HG02759 (cell line): ENCODE data around the gene ABCC4.

Source experiments
- ATAC-seq: cut with Tn5 transposase; IDR thresholded peaks from one replicate; pipeline ENCODE4 v1.9.1; 2021; ENCODE audit warnings: mild to moderate bottlenecking, moderate library complexity; ENCODE audit not compliant: unreplicated experiment

The ABCC4 gene

DNA sequence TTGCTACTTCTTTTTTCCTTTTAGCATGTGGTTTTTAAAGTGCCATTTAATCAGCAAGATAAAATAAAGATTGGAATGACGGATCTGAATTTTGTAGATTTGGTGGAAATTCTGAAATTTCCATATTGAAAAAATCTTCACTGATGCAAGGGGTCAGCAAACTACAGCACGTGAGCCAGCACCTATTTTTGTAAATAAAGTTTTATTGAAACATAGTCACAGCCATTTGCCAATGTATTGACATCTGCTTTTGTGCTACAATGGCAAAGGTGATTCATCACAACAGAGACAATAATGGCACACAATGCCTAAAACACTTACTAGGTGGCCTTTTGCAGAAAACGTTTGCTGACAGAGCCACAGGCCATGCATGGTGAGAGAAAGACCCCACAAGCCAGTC, 226.4 kb downstream of the ABCC4 start:
- no peak for ATAC-seq

DNA sequence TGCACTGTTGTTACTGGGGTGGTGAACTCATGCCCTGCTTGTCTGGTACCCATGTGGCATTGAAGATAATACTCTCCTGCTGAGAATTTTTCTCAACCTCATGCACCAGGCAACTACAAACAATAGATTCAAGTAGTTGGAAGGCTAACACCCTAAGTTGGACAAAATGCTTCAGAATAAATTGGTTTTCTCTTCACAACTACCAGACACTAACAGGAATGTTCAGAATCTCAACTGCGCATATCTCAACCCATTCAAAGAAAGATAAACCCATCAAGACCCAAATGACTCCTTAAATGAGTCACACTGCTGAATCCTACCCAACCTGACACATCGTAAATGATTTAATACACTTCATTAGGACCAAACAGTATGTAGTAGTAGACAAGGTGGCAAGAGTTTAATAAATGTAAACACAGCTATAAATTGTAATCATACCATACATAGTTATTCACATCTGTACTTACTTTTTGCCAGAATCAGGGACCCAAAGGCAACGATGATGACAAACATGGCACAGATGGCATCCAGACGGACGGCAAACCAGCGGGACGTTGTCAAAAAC, 227.4 kb downstream of the ABCC4 start:
- no peak for ATAC-seq

DNA sequence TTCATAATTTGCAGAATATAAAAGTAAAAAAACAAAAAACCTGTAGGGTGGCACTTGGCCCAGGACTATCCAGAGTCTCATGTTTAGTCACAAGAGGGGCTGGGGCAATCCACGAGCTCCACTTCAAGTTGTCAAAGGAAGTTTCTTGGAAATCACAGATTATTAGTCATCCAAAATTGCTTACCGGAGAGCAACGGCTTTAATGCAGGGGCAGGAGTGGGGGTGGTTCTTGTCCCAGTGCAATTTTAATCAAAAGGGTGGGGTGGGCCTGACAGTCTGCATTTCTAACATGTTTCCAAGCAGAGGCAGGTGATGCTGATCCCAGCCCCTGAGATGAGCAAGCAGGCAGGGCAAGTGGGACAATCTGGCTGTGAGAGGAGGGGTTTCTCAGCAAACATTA, 233.9 kb downstream of the ABCC4 start:
- ATAC-seq: no peak

DNA sequence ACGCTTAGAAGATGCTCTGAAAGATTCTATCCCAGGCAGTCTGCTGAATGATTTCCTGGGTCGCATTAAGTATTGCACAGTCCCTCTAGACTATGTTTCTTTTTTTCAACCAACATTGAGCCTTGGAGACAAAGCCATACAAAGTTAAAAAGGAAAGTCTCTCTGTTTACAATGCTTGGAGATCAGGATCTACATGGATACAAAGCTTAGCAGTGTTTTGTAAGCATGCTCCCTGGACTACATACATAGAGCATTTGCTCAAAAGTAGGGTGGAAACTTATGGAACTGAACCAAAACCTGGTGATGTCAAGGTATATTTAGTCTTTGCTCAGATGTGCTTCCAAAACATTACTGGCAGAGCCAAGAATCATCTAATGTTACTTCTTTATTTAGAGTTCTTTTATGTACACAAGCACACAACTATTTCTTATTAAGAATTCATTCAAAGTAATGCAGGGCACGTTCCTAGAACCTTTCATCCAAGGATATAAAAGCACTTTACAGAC, 241.2 kb downstream of the ABCC4 start:
- no peak for ATAC-seq

DNA sequence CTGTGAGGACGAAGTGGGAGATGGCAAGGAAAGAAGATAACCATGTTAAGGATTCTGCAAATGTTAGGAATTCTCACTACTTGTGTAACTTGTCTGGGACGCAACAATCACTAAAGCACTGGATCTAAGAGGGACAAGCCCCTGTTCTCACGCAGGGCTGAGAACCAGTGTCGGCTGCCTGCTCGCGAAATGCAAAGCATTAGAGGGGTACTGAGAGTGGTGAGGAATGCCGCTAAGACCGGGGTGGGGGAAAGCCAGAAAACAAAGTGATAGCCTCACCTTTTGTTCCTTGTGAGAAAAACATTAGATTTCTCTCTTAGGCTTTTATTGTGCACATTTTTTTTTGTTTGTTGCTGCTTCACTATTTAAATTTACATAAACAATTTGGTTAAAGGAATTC, 241.9 kb downstream of the ABCC4 start:
- no peak for ATAC-seq

DNA sequence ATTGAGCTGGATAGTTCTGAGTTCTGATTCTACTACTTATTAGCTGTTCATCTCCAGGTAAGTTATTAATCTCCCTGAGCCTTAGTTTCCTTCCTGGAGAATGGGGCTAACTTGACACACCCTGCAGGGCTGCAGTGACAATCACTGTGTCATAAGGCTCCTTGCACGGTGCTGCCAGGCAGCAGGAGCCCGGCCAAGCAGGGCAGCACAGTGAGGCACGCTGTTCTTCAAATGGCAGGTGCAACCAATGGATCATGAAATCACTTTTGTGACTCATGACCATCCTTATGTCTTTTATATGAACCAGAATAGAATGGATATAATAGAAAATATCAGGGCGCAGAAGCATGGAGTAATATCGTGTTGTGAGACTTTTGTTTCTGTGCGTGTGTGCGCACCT, 242.6 kb downstream of the ABCC4 start:
- no peak for ATAC-seq

DNA sequence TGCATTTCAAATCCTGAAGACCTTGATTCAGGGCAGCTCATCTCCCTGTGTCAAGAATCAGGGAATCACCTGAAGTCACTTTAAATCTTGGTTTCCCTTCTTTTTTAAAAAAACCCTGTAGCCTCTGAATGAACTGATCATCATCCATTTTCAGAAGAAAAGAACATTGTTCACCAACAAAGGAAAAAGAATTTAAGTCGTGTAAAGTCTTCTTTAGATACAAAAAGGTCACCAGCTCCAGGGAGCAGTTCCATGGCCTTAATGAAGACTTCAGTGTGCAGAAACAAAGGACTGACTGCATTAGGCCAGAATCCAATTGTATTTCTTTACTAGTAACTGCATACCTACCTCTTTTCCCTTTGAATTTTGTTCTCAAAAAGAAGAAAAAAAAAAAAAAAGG, 245.0 kb downstream of the ABCC4 start:
- no peak for ATAC-seq

DNA sequence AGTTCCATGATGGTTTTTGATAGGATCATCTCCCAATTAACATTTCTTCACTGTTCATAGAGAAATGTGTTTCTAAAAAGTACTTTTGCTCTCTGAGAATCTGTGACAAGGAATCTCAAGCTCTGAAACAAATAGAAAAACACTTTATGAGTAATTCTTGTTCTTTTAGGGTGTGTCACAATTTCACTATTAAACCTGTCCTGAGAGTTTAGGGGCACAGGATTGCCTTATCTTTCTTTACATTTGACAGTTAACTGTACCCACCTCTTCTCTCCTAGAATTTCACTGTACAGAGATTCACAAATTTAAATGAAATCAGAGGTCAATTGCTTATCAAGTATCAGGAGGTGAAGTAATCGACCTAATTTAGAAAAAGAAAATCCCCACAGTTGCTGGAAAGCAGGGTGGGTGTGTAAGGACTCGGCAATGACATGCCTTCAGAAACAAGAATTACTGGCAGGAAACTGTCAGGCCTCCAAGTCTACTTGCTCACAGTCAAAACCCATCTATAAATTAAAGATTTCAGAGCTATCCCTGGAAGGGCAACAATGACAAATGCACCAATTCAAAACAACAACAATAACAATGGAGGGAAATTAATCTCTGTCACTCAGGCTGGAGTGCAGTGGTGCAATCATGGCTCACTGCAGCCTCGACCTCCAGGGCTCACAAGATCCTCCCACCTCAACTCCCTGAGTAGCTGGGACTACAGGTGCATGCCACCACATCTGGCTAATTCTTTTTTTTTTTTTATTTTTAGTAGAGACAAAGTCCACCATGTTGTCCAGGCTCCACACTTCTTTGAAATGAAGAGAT, 250.2 kb downstream of the ABCC4 start:
- ATAC-seq: no peak

DNA sequence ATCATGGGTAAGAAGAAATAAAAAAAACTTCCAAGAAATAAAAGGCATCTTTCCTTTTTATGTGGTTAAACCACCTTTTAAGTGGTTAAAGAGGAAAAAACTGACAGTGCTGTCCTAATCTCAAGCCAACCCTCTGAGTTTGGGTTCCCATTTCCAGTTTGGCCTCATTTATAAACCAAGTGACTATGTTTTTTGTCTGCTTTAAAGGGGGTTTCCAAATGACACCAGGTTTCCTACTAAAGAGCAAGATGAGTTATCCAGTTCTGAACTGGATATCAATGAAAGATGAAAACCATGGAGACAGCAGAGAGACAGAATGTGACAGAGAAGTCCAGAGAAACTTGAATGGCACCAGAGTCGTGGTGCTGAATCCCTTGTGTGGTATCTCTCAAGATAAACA, 251.5 kb downstream of the ABCC4 start:
- no peak for ATAC-seq

DNA sequence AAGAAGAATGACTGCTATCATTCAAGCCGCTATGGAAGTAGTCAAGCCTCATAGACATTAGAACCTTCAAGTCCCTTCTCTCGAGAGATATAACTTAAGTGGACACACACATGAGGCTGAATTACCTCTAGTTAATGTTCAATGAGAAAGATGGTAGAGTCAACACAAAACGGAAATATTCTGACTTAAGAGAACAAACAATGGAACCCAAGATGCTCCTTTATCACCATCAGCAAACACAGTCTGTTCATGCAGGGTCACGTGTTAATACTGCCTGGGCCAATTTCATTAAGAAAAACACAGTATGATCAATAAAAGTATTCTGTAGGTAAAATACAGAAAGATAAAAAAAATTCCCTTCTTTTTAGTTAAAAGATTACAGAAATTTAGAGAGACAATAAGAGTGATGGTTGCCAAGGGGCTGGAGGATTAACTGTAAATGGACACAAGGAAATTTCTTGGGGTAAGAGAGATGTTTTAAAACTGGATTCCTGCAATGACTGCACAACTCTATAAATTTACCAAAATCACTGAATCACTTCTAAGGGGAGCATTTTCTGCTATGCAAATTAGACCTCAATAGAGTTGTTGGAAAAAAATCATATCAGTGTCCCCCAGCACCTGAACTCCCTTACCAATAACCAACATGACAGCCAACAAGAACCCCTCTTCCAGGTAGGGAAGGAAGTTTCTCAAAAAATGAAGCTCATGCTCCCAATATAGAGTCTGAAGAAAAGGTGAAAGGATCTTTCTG, 256.6 kb downstream of the ABCC4 start:
- ATAC-seq: no peak

DNA sequence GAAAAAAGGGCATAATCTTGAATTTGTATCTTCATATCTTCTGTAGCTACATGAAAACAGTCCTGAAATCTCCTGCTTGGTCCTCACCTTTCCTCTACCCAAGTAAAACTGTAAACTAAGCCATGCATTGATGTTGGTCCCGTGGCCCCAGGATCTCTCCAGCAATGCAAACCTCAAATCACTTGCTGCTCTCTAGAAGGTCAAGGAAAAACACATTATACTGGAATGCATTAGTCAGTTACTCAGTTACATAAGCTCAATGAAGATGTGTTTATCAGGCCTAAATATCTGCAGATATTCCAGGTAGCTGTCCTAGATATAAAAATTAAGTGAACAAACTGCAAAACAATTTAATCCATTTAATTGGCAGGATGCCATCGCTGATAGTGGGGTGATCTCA, 261.8 kb downstream of the ABCC4 start:
- no peak for ATAC-seq

DNA sequence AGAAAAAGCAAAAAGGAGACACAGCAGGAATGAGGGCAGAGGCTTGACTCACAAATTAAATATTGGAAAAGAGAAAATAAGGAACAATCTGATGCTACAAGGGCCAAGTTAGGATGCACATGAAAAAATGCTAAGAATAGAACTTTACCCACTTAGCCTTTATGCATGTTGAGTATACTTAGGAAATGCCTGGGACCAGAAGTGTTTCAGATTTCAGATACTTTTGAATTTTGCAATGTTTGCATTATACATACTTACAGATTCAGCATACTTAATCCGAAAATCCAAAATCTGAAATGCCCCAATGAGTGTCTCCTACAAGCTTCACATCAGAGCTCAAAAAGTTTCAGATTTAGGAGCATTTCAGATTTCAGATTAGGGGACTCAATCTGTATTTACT, 262.3 kb downstream of the ABCC4 start:
- no peak for ATAC-seq

DNA sequence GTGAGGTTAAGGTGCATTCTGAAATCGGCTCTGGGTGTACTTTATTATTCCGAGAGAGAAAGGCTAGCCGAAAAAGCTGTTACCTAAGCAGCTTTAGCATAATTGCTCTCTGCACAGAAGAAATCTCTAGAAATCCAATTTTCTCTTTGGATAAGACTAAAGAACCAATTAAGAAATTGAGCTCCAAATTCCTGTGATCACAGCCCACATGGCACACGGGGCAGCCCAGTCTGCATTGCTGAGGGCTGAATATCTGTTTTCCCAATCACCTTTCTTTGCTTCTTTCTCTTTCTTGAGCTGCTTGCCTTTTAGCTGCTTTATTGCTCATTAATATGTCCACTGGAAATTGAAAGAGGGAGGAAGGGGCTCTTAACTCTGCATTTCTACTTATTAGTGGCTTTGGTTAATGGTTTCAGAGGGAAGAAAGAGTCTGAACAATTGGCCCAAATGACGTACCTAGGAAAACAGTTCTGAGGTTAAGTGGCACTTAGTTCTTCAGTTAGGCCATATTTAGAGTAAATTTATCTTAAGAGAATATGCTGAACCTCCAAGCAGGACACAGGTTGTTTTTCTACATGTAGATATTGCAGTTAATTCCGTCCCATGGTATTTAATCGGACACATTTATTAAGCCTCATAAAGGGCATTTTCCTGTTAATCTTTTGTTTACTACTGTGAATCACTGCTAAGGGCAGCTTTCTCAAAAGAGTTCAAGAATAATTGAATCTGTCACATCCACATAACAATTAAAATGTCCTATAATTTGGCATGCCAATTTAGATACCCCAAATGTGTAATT, 265.7 kb downstream of the ABCC4 start:
- no peak for ATAC-seq

DNA sequence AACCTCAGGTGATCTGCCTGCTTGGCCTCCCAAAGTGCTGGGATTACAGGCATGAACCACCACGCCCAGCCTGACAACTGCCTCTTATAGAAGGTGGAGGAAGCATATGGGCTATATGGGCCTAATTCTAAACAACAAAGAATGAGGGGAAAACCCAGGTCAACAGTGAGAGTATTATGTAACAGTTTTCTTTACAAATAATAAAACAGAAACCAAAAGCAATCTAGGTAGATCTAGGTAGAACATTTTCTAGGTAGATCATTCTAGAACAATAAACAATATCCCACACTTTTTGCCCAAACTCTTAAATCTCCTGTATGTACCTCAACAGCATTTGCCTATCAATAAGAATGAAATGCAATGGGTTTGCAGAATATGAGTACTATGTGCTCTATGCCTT, 267.4 kb downstream of the ABCC4 start:
- ATAC-seq: peak; percentile 80

DNA sequence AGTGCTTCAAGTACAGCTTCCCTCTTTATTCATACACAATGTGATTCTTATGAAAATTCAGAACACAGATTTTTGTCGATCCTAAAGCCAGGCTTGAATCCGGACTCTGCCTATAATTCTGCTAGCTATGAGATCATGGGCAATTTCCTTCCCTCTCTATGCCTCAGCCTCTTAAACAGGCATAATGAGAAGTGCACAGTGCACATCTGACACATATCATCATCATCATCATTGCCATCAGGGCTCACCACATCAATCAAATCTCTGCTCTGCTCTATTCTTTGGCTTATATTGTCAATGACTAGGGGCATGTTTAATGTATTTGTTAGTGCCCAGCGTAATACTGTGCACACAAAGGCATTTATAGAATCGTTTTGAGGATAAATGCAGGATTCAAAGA, 269.1 kb downstream of the ABCC4 start:
- no peak for ATAC-seq

DNA sequence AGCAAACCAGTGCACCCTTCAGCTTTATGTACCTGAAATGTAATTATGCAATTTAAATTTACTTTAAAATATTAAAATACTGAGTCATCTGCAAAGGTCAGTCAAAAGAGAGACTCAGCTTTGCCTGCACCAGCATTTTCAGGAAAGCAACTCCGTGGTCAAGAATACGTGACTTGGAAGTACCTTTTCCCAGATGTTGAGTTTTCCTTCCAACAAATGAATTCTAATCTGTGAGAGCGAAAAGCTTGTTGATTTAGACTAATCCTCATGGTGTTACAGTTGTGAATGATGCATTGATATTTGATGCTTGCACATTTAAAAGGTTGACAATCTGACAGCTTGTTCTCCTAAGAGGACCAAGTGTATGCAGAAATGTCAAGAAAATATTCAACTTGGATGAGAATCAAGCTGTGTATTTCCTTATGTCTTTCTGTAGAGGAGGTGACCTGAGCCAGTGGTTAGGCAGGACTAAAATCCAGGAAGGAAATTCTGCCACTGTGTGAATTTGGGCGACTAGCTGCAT, 270.4 kb downstream of the ABCC4 start:
- no peak for ATAC-seq

DNA sequence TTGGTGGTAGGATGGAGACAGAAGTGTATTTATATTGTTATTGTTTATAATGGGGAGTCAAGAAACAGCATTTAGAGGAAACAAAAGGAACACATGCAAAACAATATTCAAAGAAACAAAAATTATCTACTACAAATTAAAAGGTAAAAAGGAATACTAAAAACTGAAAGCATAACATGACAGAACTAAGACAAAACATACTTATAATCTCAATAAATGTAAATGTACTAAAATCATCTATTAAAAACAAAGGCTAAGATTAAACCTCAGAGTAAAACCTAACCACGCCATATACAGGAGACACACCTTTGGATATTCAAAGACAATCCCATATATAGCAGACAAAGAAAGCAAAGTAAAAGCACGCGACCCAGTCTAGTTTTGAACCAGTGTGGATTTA, 273.6 kb downstream of the ABCC4 start:
- ATAC-seq: no peak

DNA sequence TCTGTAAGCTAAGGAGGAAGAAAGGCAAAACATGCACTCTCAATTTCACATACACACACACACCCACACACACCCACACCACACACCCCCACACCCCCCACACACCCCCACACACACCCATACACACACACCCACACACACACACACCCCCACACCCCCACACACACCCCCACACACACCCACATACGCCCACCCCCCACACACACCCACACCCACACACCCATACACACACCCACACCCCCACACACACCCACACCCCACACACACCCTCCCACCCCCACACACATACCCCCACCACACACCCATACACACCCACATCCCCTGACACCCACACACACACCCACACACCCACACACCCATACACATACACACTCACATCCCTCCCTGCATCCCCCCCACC, 276.1 kb downstream of the ABCC4 start:
- no peak for ATAC-seq

DNA sequence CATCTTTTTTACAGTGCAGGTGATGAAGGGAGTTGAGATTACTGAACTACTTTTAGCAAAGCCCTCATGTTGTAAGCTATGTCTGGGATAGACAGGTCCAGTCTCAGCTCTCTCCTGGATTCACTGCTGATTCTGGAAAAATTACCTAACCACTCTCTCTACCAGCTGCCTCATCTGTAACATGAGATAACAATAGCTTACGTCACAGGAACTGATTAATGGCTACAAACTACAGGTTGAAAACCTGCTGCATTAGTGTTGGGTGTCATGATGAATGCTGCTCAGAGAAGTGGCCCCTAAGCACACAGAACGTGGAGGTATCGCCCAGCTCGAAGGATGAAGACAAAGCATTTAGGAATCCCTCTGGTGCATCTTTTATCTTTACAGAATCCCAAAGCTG, 277.8 kb downstream of the ABCC4 start:
- ATAC-seq: no peak

DNA sequence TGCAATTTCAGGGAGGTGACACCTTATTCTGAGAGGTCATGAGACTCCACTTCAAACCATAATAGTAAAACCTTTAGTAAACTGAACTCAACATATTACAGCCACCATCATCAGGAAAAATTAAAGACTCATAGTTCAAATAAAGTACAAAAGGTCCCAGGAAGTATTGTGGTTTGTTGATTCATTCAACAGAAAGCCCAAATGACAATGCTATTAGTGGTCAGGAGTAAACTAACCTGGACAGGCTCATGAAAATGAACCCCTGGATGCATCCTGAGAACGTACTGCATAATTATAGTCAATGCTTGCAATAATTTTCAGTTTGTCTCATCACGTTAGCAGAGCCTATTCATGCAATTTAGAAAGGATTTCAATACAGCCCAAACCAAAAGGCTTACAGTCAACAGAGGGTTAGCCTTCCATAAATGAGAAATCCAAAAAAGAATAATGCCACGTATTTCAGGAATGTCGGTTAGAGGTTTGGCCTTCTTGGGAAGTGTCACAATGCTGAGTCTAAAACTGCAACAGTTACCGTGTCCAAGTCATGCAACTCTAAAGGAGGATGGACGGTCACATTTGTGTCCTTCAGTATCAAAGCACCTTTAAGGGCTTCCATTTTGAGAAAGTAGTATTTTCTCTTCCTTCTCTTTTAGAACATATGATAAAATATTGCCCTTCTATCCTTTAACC, 280.8 kb downstream of the ABCC4 start:
- ATAC-seq: no peak
